Endothelial cell (in vitro differentiated cells): ENCODE measurements around the gene TSC22D3. TPM values are rescaled to one million over a fixed set of nuclear protein-coding genes. Genes with fewer than 3 reads are reported as not detected.

Experiments used
- DNase-seq: peaks from one replicate; pipeline ENCODE4 v3.0.0; 2021; ENCODE audit warnings: low spot score
- H3K27ac Mint-ChIP-seq: one replicate; pipeline ENCODE4 v1.8.0; 2021; ENCODE audit warnings: mixed read lengths, inconsistent platforms; ENCODE audit not compliant: unreplicated experiment
- H3K27me3 Mint-ChIP-seq: one replicate; pipeline ENCODE4 v1.8.0; 2021; ENCODE audit warnings: mild to moderate bottlenecking, moderate library complexity, mixed read lengths, inconsistent platforms; ENCODE audit not compliant: unreplicated experiment
- H3K36me3 Mint-ChIP-seq: one replicate; pipeline ENCODE4 v1.8.0; 2021; ENCODE audit warnings: mild to moderate bottlenecking, low read depth, mixed read lengths, inconsistent platforms; ENCODE audit not compliant: unreplicated experiment
- H3K4me1 Mint-ChIP-seq: one replicate; pipeline ENCODE4 v1.8.0; 2021; ENCODE audit warnings: mild to moderate bottlenecking, mixed read lengths, inconsistent platforms; ENCODE audit not compliant: unreplicated experiment
- H3K4me3 Mint-ChIP-seq: one replicate; pipeline ENCODE4 v1.8.0; 2021; ENCODE audit warnings: mild to moderate bottlenecking, mixed read lengths, inconsistent platforms; ENCODE audit not compliant: unreplicated experiment
- H3K9me3 Mint-ChIP-seq: one replicate; pipeline ENCODE4 v1.8.0; 2021; ENCODE audit warnings: mixed read lengths, inconsistent platforms; ENCODE audit not compliant: unreplicated experiment
- CTCF ChIP-seq: fragments of 200-600 bp; sonication (generic); IDR thresholded peaks from one replicate; pipeline ENCODE4 v1.5.0; 2021; ENCODE audit warnings: antibody characterized with exemption; ENCODE audit not compliant: unreplicated experiment
- total RNA-seq: library from RNA; stranded (reverse); fragmentation: NEBNext Ultra II Directional; extraction: Animal tissue kit (Norgen Biotek cat#: 25700); gene quantifications from one replicate; pipeline ENCODE4 v1.2.1, GENCODE V29; 2021; ENCODE audit not compliant: unreplicated experiment

TSC22D3 gene
- total RNA-seq, 1 donor from 2014 or later = 68.7 TPM

GRCh38 chrX:107713543-107714205 lies 61.9 kb downstream of the TSC22D3 start:
- DNase-seq = no peak
- no peaks in the 10 kb centered on the region for H3K9me3 Mint-ChIP-seq
- no peak overlapping the region for H3K27ac Mint-ChIP-seq
- no peak for TF ChIP-seq CTCF
- H3K4me3 Mint-ChIP-seq = no peak overlapping the region
- peaks cover 4% of the 10 kb centered on the region for H3K36me3 Mint-ChIP-seq
- H3K27me3 Mint-ChIP-seq = peaks cover 11% of the 10 kb centered on the region
- peaks cover 17% of the 10 kb centered on the region for H3K4me1 Mint-ChIP-seq

DNA sequence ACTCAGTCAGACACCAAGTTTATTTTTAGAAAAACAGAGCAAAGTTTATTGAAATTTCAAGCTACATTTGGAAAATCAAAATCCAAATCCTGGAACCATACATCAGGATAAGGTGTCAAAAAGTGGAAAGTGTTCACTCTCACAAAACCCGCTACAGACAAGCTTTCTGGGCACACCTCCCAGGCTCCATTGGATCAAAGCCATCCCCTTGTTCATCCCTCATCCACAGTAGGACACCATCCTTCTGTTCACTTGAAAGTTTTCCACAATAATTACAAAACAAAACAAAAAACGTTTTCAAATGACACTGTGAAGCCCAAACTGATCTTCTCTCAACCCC lies 62.4 kb downstream of the TSC22D3 start:
- H3K4me1 Mint-ChIP-seq = peaks cover 17% of the 10 kb centered on the region
- TF ChIP-seq CTCF = no peak
- no peak overlapping the region for H3K27ac Mint-ChIP-seq
- no peaks in the 10 kb centered on the region for H3K9me3 Mint-ChIP-seq
- peaks cover 4% of the 10 kb centered on the region for H3K36me3 Mint-ChIP-seq
- no peak for DNase-seq
- peaks cover 9% of the 10 kb centered on the region for H3K27me3 Mint-ChIP-seq
- H3K4me3 Mint-ChIP-seq = no peak overlapping the region

GRCh38 chrX:107712231-107713202 lies 63.1 kb downstream of the TSC22D3 start:
- Mint-ChIP-seq H3K4me3 (no peak overlapping the region), H3K4me1 (peaks cover 17% of the 10 kb centered on the region), H3K27ac (peak overlapping the region; percentile 81), H3K9me3 (no peaks in the 10 kb centered on the region), H3K36me3 (peaks cover 4% of the 10 kb centered on the region), H3K27me3 (peaks cover 7% of the 10 kb centered on the region)
- no peak for DNase-seq
- TF ChIP-seq CTCF = no peak

- Mint-ChIP-seq H3K27me3 (peaks cover 4% of the 10 kb centered on the region), H3K36me3 (peaks cover 4% of the 10 kb centered on the region), H3K9me3 (no peaks in the 10 kb centered on the region), H3K4me3 (no peak overlapping the region), H3K4me1 (peaks cover 17% of the 10 kb centered on the region), H3K27ac (peak overlapping the region; percentile 96)
- no peak for DNase-seq
- no peak for TF ChIP-seq CTCF
Observed at GRCh38 chrX:107711521-107712181, 63.9 kb downstream of the TSC22D3 start.
